ENCODE results near the gene RMDN3. TPM values are rescaled to one million over a fixed set of nuclear protein-coding genes. Genes with fewer than 3 reads are reported as not detected.

RMDN3 gene
- total and polyA plus RNA-seq, 9 of the 15 experiments (the other 6 are each of a cell fraction or from before 2014, with no cell fraction given), result 8.1 to 38.2 (median 25.9) TPM

GRCh38 chr15:40762919-40763800 lies 8.1 kb upstream of the RMDN3 start (continued):
- TF ChIP-seq, protein P1, sequence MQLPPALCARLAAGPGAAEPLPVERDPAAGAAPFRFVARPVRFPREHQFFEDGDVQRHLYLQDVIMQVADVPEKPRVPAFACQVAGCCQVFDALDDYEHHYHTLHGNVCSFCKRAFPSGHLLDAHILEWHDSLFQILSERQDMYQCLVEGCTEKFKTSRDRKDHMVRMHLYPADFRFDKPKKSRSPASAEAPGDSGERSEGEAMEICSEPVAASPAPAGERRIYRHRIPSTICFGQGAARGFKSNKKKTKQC (CRISPR knock-in tag; IDR thresholded peaks at IDR 0.05), result peak; percentile 91; the same call in 1 of the 2 replicates
- TF ChIP-seq ETV1 (tag; conservative IDR thresholded peaks at IDR 0.05; ENCODE audit: low read depth) (0 out of 2 replicates have a peak, but pooled peaks have one; percentile 23), ETV6 (IDR thresholded peaks at IDR 0.05; ENCODE audit: borderline replicate concordance in 1 of 2, low read depth in 2 of 2, low read length in 1 of 2) (no peak), ETV6 (CRISPR knock-in tag; IDR thresholded peaks at IDR 0.05; ENCODE audit: borderline replicate concordance) (peak; percentile 65; the same call in 1 of the 2 replicates), HMGXB4 (CRISPR knock-in tag; IDR thresholded peaks at IDR 0.05) (0 out of 2 replicates have a peak, but pooled peaks have one; percentile 16), FOXP1 (CRISPR knock-in tag; IDR thresholded peaks at IDR 0.05) (peak; percentile 97), CHD2 (IDR thresholded peaks at IDR 0.05; ENCODE audit: low read depth, low read length) (no peak), NR2C1 (IDR thresholded peaks at IDR 0.05) (peak; percentile 21; the same call in 1 of the 2 replicates), NR2C1 (tag; IDR thresholded peaks at IDR 0.05) (0 out of 2 replicates have a peak, but pooled peaks have one; percentile 26), ZC3H11A (IDR thresholded peaks at IDR 0.05; ENCODE audit: low read depth, low read length) (no peak), HDAC1 (IDR thresholded peaks at IDR 0.05) (0 out of 4 replicates have a peak, but pooled peaks of 1 of the 2 experiments have one; percentile 11), FOXK1 (CRISPR knock-in tag; IDR thresholded peaks at IDR 0.05; ENCODE audit: borderline replicate concordance) (peak; percentile 84; the same call in 1 of the 2 replicates), ZNF830 (CRISPR knock-in tag; IDR thresholded peaks at IDR 0.05) (no peak), ZNF175 (CRISPR knock-in tag; IDR thresholded peaks at IDR 0.05; ENCODE audit: low read depth) (peak; percentile 11; the same call in 1 of the 2 replicates), ZNF263 (CRISPR knock-in tag; IDR thresholded peaks at IDR 0.05; ENCODE audit: borderline replicate concordance) (peak; percentile 61), MTA3 (IDR thresholded peaks at IDR 0.05; ENCODE audit: borderline replicate concordance) (peak; percentile 31; the same call in 1 of the 2 replicates), HDAC2 (IDR thresholded peaks at IDR 0.05) (peak; percentile 73; the same call in 1 of the 2 replicates), RBM39 (optimal IDR thresholded peaks at IDR 0.05; ENCODE audit: low read depth, low read length) (peak; percentile 34)
- TF ChIP-seq, protein P2, sequence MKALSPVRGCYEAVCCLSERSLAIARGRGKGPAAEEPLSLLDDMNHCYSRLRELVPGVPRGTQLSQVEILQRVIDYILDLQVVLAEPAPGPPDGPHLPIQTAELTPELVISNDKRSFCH (CRISPR knock-in tag; IDR thresholded peaks at IDR 0.05), result peak; percentile 42; the same call in 1 of the 2 replicates
- TF ChIP-seq, protein P2 (tag; IDR thresholded peaks at IDR 0.05), result no peak
- TF ChIP-seq, protein P3, sequence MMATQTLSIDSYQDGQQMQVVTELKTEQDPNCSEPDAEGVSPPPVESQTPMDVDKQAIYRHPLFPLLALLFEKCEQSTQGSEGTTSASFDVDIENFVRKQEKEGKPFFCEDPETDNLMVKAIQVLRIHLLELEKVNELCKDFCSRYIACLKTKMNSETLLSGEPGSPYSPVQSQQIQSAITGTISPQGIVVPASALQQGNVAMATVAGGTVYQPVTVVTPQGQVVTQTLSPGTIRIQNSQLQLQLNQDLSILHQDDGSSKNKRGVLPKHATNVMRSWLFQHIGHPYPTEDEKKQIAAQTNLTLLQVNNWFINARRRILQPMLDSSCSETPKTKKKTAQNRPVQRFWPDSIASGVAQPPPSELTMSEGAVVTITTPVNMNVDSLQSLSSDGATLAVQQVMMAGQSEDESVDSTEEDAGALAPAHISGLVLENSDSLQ (IDR thresholded peaks at IDR 0.05), result peak; percentile 56; the same call in 1 of the 2 replicates
- TF ChIP-seq, protein P4, sequence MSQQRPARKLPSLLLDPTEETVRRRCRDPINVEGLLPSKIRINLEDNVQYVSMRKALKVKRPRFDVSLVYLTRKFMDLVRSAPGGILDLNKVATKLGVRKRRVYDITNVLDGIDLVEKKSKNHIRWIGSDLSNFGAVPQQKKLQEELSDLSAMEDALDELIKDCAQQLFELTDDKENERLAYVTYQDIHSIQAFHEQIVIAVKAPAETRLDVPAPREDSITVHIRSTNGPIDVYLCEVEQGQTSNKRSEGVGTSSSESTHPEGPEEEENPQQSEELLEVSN (IDR thresholded peaks at IDR 0.05; ENCODE audit: borderline replicate concordance in 1 of 2, extremely low read depth in 1 of 2, insufficient read depth in 1 of 2, insufficient read length in 1 of 2, low read depth in 1 of 2, low read length in 1 of 2, poor library complexity in 1 of 2, severe bottlenecking in 1 of 2), result peak; percentile 98

Measured in K562 (cell line).